Activated CD4-positive, alpha-beta T cell treated with anti-CD3 and anti-CD28 coated beads for 1 hour (primary cell): ENCODE measurements around the gene FZD10.

ENCODE experiments used
- DNase-seq: peaks from one replicate; pipeline ENCODE4 v3.0.0-alpha.2; 2020

Gene FZD10

GRCh38 chr12:130132831-130133511 is 29.3 kb upstream of the FZD10 start:
- no peak for DNase-seq

DNA sequence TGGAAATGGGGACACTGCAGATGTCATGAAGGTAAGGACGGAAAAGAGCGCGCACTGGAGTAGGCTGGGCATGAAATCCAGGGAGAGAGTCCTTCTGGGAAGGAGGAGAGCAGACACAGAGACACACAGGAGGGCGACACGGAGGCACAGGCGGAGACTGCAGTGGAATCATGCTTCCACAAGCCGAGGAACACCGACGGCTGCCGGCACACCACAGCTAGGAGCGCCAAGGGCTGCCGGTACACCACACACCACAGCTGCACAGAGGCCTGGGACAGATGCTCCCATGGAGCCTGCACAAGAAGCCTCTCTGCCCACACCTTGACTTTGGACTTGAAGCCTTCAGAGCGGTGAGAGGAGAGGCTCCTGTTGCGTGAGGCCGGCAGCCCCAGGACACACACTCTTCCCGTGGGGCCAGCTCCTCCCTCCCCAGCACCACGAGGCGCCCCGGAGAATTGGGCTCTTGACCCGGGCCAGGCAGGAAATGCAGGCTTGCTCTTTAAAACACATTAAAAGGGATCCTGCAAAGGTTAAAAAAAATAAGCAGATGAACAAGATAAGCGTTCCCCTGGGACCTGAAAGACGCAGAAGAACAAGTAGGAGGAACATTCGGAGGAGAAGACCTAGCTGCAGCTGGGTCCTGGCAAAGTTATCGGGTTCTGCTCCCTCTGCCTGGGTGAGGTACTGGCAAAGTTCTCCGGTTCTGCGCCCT is 28.3 kb upstream of the FZD10 start:
- no peak for DNase-seq

- DNase-seq = no peak
These were observed 27.7 kb upstream of the FZD10 start for GRCh38 chr12:130134563-130134915.

- no peak for DNase-seq
These were observed 25.7 kb upstream of the FZD10 start for GRCh38 chr12:130136509-130137039.

DNA sequence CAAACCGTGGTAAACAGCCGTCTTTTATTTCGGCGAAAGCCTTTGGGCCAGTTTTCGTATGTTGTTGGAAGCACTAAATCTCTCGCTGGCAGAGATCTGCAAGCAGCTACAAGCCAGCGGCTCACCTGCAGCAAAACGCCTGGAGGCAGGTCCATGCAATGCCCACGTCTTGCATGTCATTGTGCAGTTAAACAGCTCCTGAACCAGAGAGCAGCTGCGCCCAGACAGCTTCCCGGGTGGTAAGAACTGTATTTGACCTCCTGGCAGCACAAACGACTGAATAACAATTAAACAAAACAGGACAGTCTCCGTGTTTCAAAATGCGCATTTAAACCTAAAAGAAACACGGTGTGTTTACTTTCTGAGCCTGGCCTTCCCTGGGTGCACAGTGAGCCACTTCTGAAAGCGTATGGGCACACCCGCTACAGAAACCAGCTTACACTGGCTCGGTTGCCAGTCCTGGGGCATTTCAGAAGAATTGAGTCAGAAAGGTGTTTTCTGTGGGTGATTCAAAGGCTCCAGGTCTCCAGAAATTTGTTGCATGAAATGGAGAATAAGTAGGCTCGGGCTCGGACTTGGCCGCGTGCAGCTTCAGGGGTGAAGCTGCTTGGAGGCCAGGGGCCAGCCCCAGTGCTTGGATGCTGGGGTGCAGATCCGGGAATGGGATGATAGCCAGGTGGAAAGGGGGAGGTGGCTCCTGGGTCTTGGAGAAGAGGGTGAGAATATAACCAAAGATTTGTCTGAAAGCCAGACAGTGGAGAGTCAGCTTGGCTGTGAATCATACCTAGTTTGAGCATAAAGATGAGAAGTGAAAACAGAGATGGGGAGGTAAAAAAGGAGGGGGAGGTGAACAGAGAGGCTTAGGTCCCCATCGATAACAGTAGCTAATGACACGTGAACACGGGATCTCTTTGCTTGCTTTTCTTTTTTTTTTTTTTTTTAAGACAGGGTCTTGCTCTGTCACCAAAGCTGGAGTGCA is 24.9 kb upstream of the FZD10 start:
- DNase-seq = no peak

DNA sequence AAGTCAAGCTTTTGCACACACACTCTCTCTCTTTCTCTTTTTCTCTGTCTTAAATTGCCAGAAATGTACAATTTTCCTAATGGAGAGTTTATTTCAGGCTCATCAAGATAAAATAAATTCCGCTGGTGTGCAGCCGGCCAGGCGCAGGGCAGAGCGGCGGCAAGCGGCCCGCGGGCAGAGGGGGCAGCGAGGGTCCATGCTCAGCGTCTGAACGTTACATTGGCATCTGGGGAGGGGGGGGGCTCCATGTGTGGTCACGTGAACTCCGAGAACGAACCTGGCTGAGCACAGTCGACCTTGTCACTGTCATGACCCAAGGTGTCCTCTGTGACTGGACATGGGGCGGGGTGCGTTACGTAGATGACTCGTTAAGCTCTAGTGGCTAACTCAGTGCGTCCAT is 23.8 kb upstream of the FZD10 start:
- DNase-seq = no peak

DNA sequence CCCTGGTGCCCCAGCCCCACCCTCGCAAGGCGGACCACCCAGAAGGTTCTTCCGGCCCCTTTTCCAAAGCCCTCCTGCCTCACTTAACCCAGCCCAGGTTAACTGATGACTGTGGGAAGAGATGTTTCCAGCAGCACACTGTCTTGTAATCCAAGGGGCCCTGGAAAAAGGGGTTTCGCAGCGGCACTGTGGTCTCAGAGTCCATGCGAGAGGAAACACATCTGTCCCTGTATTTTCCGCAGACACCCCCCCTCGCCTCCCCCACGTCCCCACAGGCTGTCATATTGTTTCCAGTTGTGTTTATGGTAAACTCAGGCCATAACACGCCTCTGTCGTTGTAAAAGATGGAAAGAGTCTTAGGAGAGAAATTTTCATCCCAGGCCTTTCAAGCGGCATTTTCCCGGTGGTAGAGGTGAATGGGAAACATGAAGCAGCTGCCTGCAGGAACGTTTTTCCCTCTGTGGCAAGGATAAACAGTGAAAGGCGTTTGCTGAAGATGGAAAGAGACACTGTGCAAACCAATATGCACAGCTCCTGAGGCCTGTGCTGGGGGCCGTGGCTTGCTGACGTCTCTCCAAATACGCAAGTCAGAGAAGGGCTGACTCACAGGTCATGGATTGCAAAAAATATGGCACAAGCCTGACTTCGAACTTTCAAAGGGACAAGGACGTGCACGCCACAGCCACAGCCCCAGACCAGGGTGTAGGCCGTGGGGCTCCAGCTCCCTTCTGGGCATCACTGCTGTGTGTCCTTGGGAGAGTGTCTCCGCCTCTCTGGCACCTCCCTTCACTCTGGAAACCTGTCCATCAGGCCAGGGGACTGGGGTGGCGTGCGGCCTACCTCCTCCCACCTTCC is 22.5 kb upstream of the FZD10 start:
- no peak for DNase-seq

DNA sequence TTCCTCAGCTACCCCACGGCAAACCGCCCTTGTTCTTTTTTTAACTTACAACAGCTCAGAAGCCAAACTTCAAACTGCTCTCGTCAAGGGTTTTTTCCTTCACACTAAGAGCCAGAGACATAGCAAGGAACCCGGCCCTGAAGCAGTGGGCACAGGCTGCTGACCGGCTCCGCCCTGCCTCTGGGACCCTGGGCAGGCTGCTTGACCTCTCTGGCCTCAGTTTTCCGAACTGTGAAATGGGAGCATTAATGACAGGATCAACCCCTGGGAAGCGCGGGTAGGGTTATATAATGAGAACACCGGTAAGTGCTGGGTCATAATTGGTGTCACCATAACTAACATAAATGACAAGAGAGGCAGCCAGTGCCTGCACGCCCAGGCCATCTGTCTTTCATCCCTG is 21.2 kb upstream of the FZD10 start:
- no peak for DNase-seq

DNA sequence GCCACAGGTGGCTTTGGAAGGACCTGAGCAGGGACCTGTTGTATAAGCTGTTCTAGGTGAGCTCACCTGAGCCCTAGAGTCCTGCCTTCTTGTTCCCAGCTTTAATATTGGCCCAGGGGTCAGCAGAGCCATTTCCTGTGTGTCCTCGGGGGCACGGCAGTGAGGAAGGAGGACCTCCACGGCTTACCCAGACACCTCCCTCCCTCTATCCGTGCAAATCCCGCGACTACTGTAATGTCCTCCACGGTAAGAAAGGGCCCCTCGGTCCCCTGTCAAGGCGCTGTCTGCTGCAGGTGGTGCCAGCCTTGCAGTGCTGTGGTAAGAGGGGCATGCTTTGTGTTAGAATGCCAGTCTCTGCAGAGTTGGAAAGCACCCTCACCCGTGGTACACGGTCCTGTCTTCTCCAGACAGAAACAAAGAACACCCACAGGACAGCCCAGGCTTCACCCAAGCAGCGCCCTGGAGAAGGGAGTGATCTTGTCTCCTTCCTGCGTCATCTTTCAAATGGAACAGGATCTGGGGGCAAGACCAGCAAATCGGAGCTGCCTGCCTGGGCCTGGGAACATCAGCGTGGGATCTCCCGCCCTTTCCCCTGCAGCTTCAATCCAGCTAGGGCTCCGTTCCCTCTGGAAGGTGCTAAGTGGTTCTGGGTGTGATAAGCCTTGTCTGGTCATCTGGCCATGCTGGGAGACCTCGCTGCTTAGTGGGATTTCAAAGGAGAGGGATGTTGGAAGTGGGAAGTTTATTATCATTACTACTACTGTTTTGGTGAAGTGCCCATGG is 20.2 kb upstream of the FZD10 start:
- DNase-seq = no peak

- DNase-seq = no peak
These were observed 19.5 kb upstream of the FZD10 start for GRCh38 chr12:130142736-130143135.

DNA sequence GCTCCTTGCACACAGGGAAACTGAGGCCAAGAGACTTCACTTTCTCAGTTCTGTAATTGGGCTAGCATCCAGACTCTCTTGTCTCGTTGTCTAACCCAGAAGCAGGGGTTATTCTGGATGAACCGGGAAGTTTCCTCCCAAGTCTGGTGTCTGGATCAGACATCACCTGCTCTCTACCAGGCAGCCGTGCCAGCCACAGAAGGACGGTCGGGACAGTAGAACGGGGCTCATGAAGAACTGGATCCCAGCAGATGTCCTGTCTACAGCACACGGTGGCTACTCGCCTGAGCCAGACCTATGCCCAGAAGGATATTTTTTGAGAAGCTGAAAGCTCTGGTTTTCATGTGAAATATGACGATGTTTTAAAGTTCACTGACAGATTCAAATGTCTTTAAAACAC is 19.1 kb upstream of the FZD10 start:
- no peak for DNase-seq

DNA sequence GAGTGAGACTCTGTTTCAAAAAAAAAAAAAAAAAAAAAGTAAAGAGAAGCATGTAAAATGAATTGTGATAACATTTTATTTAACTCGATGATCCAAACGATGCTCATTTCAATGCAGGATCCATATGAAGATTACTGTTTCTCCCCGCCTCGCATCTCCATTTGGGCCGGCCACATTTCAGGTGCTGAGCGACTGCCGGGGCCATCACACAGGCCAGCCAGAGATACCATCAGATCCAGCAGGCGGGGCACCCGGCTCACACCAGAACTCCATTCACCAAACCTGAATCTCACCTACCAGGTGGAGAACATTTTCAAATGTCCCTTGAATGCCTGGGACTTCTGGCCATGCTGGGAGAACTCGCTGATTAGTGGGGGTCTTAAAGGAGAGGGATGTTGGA is 18.0 kb upstream of the FZD10 start:
- DNase-seq = no peak

DNA sequence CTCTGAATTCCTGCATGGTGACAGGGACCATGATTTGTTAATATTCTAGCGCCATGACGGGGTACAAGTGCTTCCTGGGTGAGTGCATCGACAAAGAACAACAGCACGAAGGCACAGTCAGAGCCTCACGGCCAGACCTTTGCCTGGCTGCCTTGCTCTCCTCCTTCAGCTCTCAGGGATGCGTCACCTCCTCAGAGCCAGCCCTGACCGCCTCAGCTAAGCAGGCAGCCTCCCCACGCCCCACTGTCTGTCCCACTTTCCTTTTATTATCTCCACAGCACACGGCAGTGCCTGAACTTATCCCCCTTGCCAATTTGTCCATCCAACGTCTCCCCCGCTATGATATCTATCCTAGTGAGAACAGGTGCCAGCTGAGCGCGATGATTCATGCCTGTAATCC is 16.5 kb upstream of the FZD10 start:
- no peak for DNase-seq

- DNase-seq = no peak
These were observed 15.9 kb upstream of the FZD10 start for GRCh38 chr12:130146176-130146931.

- no peak for DNase-seq
These were observed 14.2 kb upstream of the FZD10 start for GRCh38 chr12:130147875-130148596.

DNA sequence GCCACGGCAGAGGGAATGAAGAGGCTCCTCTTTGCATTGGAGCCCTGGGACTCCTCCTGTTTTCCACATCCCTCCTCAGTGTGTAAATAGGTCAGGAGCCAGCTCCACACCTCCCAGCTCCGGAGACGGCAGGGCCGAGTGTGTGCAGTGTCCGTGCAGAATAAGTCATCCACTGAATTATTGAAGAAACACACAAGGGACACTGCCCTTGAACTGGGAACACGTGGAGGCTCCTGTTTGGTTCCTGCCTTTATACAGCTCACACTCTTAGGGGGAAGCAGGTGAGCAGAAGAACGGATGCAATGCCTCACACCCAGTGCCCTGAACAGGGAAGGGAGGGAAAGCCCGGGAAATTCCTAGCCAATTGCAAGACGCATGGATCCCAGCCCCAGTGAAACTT is 10.4 kb upstream of the FZD10 start:
- no peak for DNase-seq

GRCh38 chr12:130152386-130152785 is 9.9 kb upstream of the FZD10 start:
- DNase-seq = no peak

DNA sequence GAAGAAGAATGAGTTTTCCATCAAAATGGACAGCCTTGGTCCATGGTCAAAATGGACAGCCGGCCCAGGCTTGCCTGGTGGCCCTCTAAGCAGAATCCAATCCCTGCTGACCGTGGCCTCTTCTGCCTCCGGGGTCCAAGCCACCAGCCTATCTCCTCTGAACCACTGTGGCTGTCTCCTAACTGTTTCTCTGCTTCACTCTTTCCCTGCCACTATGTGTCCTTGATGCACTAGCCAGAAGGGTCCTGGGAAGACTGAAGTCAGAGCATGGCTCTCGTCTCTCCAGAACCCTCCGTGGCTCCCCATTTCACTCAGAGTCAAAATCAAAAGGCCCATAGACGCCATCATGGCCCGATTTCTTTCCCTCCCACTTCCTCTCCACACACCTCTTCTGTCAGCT is 8.5 kb upstream of the FZD10 start:
- no peak for DNase-seq

DNA sequence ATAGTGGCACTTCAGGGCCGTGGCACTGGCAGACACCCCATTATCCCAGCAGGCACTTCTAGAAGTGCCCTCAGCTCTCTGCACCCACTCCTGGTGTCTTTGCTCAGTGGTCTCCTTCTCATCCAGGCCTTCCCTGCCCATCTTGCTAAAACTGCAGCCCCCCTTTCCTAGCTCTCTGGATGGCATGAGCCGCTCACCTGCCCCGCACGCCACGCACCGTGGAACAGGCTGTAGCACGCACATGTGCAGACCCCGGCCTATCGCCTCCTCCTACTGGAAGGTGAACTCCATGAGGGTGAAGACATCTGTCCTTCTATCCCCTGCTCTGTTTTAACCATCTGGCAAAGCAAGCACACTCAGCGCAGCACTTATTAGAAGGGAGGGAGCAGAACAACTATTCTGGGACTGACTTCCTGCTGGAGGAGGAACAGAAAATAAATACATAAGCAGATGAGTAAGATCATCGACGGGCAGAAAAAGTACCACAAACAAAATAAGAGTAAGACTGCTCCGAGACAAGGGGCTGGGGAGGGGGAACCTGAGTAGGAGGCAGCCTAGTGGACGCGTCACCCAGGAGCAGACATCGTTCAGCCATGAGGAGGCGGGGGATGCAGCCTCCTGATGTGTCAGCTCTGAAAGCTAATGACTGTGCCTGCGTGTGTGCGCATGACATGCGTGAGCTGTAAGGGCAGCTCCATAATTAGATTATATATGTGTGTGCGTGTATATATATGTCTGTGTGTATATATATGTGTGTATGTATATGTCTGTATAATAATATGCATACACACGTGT is 7.8 kb upstream of the FZD10 start:
- DNase-seq = no peak
